SK-N-SH (cell line): ENCODE results near the gene ICE1. TPM values are rescaled to one million over a fixed set of nuclear protein-coding genes. Genes with fewer than 3 reads are reported as not detected.
A peak's percentile ranks its signal among the peaks of the same experiment; 100 is the strongest.
"Not testable (repeated sequence)": the region's sequence is repeated elsewhere in the genome, so short reads cannot be mapped to it uniquely, and the experiment has no call there.

Experiments
- CTCF ChIA-PET: fragments of 300-600, 350-600 bp; formaldehyde crosslinking; extraction: SDS; loops from one replicate; lab custom pipeline; 2021; lab: Yijun Ruan, JAX
- POLR2A ChIA-PET: fragments of 350-600 bp; sonication (Branson Sonifier 250); formaldehyde crosslinking; extraction: SDS; loops from one replicate; lab custom pipeline; 2020; ENCODE audit warnings: antibody characterized with exemption, inconsistent platforms; lab: Yijun Ruan, JAX
- DNase-seq: peaks from one replicate; pipeline ENCODE4 v3.0.0; 2012
- H2AFZ ChIP-seq: fragments of 200-600 bp; sonication (generic); 2 replicates; pipeline ENCODE4 v1.8.1; 2016; ENCODE audit warnings: antibody characterized with exemption, mild to moderate bottlenecking, low read depth
- H3F3A ChIP-seq: fragments of 200-600 bp; sonication (generic); replicated peaks from 2 replicates; pipeline ENCODE3; 2016; ENCODE audit warnings: antibody characterized with exemption, mild to moderate bottlenecking; ENCODE audit not compliant: insufficient read depth
- H3K27ac ChIP-seq, 2 experiments: fragments of 200-500 bp in 1 of 2; fragments of 200-600 bp in 1 of 2; sonication (Bioruptor generic) in 1 of 2; sonication (generic), shearing (Covaris generic) in 1 of 2; 2 replicates each; pipeline versions ENCODE4 v1.5.1 to v1.6.1; 2014 to 2016; ENCODE audit warnings: low read depth in 2 of 2, inconsistent platforms in 1 of 2, low read length in 1 of 2, mild to moderate bottlenecking in 1 of 2, mixed read lengths in 1 of 2
- H3K27me3 ChIP-seq: fragments of 200-600 bp; sonication (generic), shearing (Covaris generic); 2 replicates; pipeline ENCODE4 v1.6.1; 2016; ENCODE audit warnings: mixed run types; ENCODE audit not compliant: insufficient read depth
- H3K36me3 ChIP-seq, 2 experiments: fragments of 200-500 bp in 1 of 2; fragments of 200-600 bp in 1 of 2; sonication (Bioruptor generic) in 1 of 2; sonication (generic) in 1 of 2; replicated peaks in 1 of 2; 2 replicates each; pipeline versions ENCODE3 to v1.5.1; 2014 to 2016; ENCODE audit warnings: low read length in 1 of 2, mild to moderate bottlenecking in 1 of 2; ENCODE audit not compliant: insufficient read depth in 2 of 2, control insufficient read depth in 1 of 2
- H3K4me1 ChIP-seq, 2 experiments: fragments of 200-500 bp in 1 of 2; fragments of 200-600 bp in 1 of 2; sonication (Bioruptor generic) in 1 of 2; sonication (generic), shearing (Covaris generic) in 1 of 2; 2 replicates each; pipeline versions ENCODE4 v1.5.1 to v1.6.1; 2014 to 2016; ENCODE audit warnings: low read depth in 1 of 2, low read length in 1 of 2, mixed run types in 1 of 2; ENCODE audit not compliant: insufficient read depth in 2 of 2, control insufficient read depth in 1 of 2
- H3K4me2 ChIP-seq: fragments of 200-600 bp; sonication (generic), shearing (Covaris generic); 2 replicates; pipeline ENCODE4 v1.6.1; 2017; ENCODE audit warnings: mixed run types
- H3K4me3 ChIP-seq, 2 experiments: fragments of 200-500 bp in 1 of 2; fragments of 200-600 bp in 1 of 2; sonication (Bioruptor generic) in 1 of 2; sonication (generic), shearing (Covaris generic) in 1 of 2; 2 replicates each; pipeline versions ENCODE4 v1.5.1 to v1.8.1; 2014 to 2016; ENCODE audit warnings: low read depth in 2 of 2, inconsistent platforms in 1 of 2, low read length in 1 of 2, mild to moderate bottlenecking in 1 of 2, mixed read lengths in 1 of 2, moderate library complexity in 1 of 2
- H3K79me2 ChIP-seq: fragments of 200-600 bp; sonication (generic); 2 replicates; pipeline ENCODE4 v1.8.1; 2017; ENCODE audit warnings: mild to moderate bottlenecking; ENCODE audit not compliant: insufficient read depth
- H3K9ac ChIP-seq: fragments of 200-600 bp; sonication (generic); 2 replicates; pipeline ENCODE4 v1.6.1; 2017; ENCODE audit warnings: mixed run types
- H3K9me2 ChIP-seq: fragments of 200-600 bp; sonication (generic); 2 replicates; pipeline ENCODE4 v1.6.1; 2017; ENCODE audit warnings: mixed run types
- H3K9me3 ChIP-seq: fragments of 200-600 bp; sonication (generic); 2 replicates; pipeline ENCODE4 v1.6.1; 2017; ENCODE audit warnings: mixed run types, mild to moderate bottlenecking, moderate library complexity
- H4K20me1 ChIP-seq: fragments of 200-600 bp; sonication (generic); 2 replicates; pipeline ENCODE4 v1.6.1; 2017; ENCODE audit warnings: mild to moderate bottlenecking, mixed run types; ENCODE audit not compliant: insufficient read depth
- EZH2phosphoT487 ChIP-seq: fragments of 200-600 bp; sonication (generic); IDR thresholded peaks from 2 replicates; pipeline ENCODE4 v1.6.1; 2017; ENCODE audit warnings: low read depth, mixed run types, mild to moderate bottlenecking, antibody characterized with exemption, moderate library complexity, borderline replicate concordance
- FOSL2 ChIP-seq: IDR thresholded peaks from 2 replicates; pipeline ENCODE4 v1.4.0; 2012; ENCODE audit warnings: low read depth, mild to moderate bottlenecking, moderate library complexity, borderline replicate concordance
- FOXJ3 ChIP-seq: sonication (generic); formaldehyde crosslinking; IDR thresholded peaks from 2 replicates; pipeline ENCODE4 v1.5.1; 2020; ENCODE audit warnings: mild to moderate bottlenecking, missing genetic modification reagents
- GABPA ChIP-seq: IDR thresholded peaks from 2 replicates; pipeline ENCODE4 v1.4.0; 2012; ENCODE audit warnings: low read depth, mild to moderate bottlenecking
- JUND ChIP-seq: IDR thresholded peaks from 2 replicates; pipeline ENCODE4 v1.4.0; 2012
- NFIC ChIP-seq: IDR thresholded peaks from 2 replicates; pipeline ENCODE4 v1.4.0; 2012; ENCODE audit warnings: borderline replicate concordance
- RAD21 ChIP-seq: IDR thresholded peaks from 2 replicates; pipeline ENCODE4 v1.6.1; 2012; ENCODE audit warnings: mild to moderate bottlenecking, low read length
- YY1 ChIP-seq: IDR thresholded peaks from 2 replicates; pipeline ENCODE4 v1.4.0; 2012; ENCODE audit warnings: low read depth, mild to moderate bottlenecking
- WGBS: methylation state at CpG from one replicate; pipeline ENCODE4 v1.1.6; 2017; ENCODE audit warnings: low lambda C conversion rate; 5-methylcytosine and 5-hydroxymethylcytosine counted together
- polyA plus RNA-seq, 3 experiments: library from polyadenylated mRNA; depleted of rRNA; stranded (reverse); fragments of >200 nt; gene quantifications; 2 replicates each; pipeline ENCODE4 v1.2.3, GENCODE V29; 2012
- TF ChIP-seq, protein P1 (sequence below): IDR thresholded peaks from 2 replicates; pipeline ENCODE4 v1.6.1; 2012; ENCODE audit warnings: mild to moderate bottlenecking, low read depth, low read length, moderate library complexity
- TF ChIP-seq, protein P2 (sequence below): fragments of 200-600 bp; sonication (generic); IDR thresholded peaks from 2 replicates; pipeline ENCODE4 v1.6.1; 2017; ENCODE audit warnings: antibody characterized with exemption, mild to moderate bottlenecking, moderate library complexity
- TF ChIP-seq, protein P3 (sequence below): IDR thresholded peaks from 2 replicates; pipeline ENCODE4 v1.4.0; 2012; ENCODE audit warnings: low read depth, borderline replicate concordance
- TF ChIP-seq, protein P4 (sequence below): fragments of 150-350 bp; IDR thresholded peaks from 2 replicates; pipeline ENCODE4 v1.6.1; 2016; ENCODE audit warnings: mild to moderate bottlenecking, low read depth, low read length

Gene ICE1
- polyA plus RNA-seq, 1 of the 3 experiments (the other 2 are of a cell fraction), result 9.4 TPM

DNA sequence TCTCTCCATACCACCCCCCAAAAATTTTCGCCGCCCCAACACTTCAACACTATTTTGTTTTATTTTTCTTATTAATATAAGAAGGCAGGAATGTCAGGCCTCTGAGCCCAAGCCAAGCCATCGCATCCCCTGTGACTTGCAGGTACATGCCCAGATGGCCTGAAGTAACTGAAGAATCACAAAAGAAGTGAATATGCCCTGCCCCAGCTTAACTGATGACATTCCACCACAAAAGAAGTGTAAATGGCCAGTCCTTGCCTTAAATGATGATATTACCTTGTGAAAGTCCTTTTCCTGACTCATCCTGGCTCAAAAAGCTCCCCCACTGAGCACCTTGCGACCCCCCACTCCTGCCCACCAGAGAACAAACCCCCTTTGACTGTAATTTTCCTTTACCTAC lies 98.1 kb downstream of the ICE1 start:
- not testable (repeated sequence) for H3K9ac ChIP-seq

DNA sequence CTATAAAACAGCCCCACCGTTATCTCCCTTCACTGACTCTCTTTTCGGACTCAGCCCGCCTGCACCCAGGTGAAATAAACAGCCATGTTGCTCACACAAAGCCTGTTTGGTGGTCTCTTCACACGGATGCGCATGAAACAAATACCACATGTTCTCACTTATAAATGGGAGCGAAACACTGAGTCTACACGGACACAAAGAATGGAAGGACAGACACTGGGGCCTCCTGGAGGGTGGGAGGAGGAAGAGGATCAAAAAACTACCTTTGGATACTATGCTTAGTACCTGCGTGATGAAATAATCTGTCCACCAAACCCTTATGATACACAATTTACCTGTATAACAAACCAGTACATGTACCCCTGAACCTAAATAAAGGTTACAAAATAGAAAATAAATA lies 98.6 kb downstream of the ICE1 start:
- 56% methylated on average over 8 of the region's 8 CpGs for WGBS
- Histone ChIP-seq H3K27me3 (no peaks in the 10 kb centered on the region), H3K9ac (no peak overlapping the region), H3K9me2 (no peaks in the 10 kb centered on the region), H3K4me1 (peaks cover 0 to 20% of the 10 kb centered on the region in 2 experiments; a peak in 2 of 4 replicates), H2AFZ (no peak overlapping the region), H3K4me2 (no peak overlapping the region), H3K27ac (peak overlapping the region in 1 of 2 experiments; percentile 99; a peak in 1 of 4 replicates), H3K9me3 (no peaks in the 10 kb centered on the region), H4K20me1 (no peaks in the 10 kb centered on the region), H3K4me3 (no peak overlapping the region), H3K36me3 (no peaks in the 10 kb centered on the region), H3K79me2 (no peaks in the 10 kb centered on the region), H3F3A (no peaks in the 10 kb centered on the region)
- no peak for DNase-seq
- ChIA-PET CTCF (no interaction called here), POLR2A (no interaction called here)
- TF ChIP-seq, protein P1, sequence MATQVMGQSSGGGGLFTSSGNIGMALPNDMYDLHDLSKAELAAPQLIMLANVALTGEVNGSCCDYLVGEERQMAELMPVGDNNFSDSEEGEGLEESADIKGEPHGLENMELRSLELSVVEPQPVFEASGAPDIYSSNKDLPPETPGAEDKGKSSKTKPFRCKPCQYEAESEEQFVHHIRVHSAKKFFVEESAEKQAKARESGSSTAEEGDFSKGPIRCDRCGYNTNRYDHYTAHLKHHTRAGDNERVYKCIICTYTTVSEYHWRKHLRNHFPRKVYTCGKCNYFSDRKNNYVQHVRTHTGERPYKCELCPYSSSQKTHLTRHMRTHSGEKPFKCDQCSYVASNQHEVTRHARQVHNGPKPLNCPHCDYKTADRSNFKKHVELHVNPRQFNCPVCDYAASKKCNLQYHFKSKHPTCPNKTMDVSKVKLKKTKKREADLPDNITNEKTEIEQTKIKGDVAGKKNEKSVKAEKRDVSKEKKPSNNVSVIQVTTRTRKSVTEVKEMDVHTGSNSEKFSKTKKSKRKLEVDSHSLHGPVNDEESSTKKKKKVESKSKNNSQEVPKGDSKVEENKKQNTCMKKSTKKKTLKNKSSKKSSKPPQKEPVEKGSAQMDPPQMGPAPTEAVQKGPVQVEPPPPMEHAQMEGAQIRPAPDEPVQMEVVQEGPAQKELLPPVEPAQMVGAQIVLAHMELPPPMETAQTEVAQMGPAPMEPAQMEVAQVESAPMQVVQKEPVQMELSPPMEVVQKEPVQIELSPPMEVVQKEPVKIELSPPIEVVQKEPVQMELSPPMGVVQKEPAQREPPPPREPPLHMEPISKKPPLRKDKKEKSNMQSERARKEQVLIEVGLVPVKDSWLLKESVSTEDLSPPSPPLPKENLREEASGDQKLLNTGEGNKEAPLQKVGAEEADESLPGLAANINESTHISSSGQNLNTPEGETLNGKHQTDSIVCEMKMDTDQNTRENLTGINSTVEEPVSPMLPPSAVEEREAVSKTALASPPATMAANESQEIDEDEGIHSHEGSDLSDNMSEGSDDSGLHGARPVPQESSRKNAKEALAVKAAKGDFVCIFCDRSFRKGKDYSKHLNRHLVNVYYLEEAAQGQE, result no peak
- TF ChIP-seq, protein P2, sequence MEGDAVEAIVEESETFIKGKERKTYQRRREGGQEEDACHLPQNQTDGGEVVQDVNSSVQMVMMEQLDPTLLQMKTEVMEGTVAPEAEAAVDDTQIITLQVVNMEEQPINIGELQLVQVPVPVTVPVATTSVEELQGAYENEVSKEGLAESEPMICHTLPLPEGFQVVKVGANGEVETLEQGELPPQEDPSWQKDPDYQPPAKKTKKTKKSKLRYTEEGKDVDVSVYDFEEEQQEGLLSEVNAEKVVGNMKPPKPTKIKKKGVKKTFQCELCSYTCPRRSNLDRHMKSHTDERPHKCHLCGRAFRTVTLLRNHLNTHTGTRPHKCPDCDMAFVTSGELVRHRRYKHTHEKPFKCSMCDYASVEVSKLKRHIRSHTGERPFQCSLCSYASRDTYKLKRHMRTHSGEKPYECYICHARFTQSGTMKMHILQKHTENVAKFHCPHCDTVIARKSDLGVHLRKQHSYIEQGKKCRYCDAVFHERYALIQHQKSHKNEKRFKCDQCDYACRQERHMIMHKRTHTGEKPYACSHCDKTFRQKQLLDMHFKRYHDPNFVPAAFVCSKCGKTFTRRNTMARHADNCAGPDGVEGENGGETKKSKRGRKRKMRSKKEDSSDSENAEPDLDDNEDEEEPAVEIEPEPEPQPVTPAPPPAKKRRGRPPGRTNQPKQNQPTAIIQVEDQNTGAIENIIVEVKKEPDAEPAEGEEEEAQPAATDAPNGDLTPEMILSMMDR, result no peak
- TF ChIP-seq FOXJ3 (CRISPR knock-in tag) (no peak), RAD21 (no peak), FOSL2 (no peak), JUND (no peak), EZH2phosphoT487 (no peak), GABPA (no peak), NFIC (no peak), YY1 (no peak)
- TF ChIP-seq, protein P3, sequence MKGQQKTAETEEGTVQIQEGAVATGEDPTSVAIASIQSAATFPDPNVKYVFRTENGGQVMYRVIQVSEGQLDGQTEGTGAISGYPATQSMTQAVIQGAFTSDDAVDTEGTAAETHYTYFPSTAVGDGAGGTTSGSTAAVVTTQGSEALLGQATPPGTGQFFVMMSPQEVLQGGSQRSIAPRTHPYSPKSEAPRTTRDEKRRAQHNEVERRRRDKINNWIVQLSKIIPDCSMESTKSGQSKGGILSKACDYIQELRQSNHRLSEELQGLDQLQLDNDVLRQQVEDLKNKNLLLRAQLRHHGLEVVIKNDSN, result no peak
- TF ChIP-seq, protein P4, sequence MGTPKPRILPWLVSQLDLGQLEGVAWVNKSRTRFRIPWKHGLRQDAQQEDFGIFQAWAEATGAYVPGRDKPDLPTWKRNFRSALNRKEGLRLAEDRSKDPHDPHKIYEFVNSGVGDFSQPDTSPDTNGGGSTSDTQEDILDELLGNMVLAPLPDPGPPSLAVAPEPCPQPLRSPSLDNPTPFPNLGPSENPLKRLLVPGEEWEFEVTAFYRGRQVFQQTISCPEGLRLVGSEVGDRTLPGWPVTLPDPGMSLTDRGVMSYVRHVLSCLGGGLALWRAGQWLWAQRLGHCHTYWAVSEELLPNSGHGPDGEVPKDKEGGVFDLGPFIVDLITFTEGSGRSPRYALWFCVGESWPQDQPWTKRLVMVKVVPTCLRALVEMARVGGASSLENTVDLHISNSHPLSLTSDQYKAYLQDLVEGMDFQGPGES, result no peak

More for the DNA sequence above, 98.1 kb downstream of the ICE1 start:
- H3K27me3 ChIP-seq, H3K9me2 ChIP-seq, H3K79me2 ChIP-seq, H3K4me3 ChIP-seq, H3K4me2 ChIP-seq, H4K20me1 ChIP-seq, H3K27ac ChIP-seq, H3K9me3 ChIP-seq, DNase-seq, H3K36me3 ChIP-seq, H2AFZ ChIP-seq, CTCF ChIA-PET, H3F3A ChIP-seq, POLR2A ChIA-PET: not testable (repeated sequence)
- WGBS, result 52% methylated on average over 4 of the region's 4 CpGs
- H3K4me1 ChIP-seq, result peaks cover 0 to 20% of the 10 kb centered on the region in 2 experiments; a peak in 2 of 4 replicates
